Stimulated activated CD8-positive, alpha-beta memory T cell treated with anti-CD3 and anti-CD28 coated beads, Interleukin-4, amount 100 ng/mL, for 24 hours (primary cell): ENCODE data around the gene DAZ2.
"Not testable (repeated sequence)": the region's sequence is repeated elsewhere in the genome, so short reads cannot be mapped to it uniquely, and the experiment has no call there.

Experiments used
- DNase-seq: peaks from one replicate; pipeline ENCODE4 v3.0.0-alpha.2; 2020; ENCODE audit warnings: low read depth

The DAZ2 gene, protein sequence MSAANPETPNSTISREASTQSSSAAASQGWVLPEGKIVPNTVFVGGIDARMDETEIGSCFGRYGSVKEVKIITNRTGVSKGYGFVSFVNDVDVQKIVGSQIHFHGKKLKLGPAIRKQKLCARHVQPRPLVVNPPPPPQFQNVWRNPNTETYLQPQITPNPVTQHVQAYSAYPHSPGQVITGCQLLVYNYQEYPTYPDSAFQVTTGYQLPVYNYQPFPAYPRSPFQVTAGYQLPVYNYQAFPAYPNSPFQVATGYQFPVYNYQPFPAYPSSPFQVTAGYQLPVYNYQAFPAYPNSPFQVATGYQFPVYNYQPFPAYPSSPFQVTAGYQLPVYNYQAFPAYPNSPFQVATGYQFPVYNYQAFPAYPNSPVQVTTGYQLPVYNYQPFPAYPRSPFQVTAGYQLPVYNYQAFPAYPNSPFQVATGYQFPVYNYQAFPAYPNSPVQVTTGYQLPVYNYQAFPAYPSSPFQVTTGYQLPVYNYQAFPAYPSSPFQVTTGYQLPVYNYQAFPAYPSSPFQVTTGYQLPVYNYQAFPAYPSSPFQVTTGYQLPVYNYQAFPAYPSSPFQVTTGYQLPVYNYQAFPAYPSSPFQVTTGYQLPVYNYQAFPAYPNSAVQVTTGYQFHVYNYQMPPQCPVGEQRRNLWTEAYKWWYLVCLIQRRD

DNA sequence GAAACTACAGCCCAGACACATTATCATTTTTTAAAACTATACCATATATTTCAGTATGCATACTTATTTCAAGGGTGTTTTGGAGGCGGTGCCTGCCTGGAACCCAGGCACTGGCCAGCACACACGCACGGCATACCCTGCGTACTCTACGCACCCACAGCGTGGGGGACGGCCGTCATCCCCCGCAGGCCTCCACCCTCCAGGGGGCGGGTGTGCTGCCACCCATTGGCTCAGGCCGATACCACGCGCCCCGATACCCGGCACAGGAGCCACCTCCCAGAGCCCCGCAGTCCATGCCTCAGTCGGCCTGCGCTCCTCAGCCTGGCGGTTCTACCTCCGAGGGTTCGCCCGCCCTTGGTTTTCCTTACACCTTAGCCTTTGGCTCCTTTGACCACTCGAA is at the start of gene DAZ2:
DAZ2 (plus strand) TSS at position 301 of the 400 bp plus-strand sequence. CDS start 208 bp downstream, outside the sequence.
- DNase-seq: not testable (repeated sequence)

DNA sequence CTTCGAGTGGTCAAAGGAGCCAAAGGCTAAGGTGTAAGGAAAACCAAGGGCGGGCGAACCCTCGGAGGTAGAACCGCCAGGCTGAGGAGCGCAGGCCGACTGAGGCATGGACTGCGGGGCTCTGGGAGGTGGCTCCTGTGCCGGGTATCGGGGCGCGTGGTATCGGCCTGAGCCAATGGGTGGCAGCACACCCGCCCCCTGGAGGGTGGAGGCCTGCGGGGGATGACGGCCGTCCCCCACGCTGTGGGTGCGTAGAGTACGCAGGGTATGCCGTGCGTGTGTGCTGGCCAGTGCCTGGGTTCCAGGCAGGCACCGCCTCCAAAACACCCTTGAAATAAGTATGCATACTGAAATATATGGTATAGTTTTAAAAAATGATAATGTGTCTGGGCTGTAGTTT is 20.4 kb upstream of the DAZ2 start, which contains the start of gene DAZ1:
DAZ1 (minus strand) TSS at position 101 of the 400 bp plus-strand sequence. CDS start 208 bp downstream, outside the sequence.
- not testable (repeated sequence) for DNase-seq

DNA sequence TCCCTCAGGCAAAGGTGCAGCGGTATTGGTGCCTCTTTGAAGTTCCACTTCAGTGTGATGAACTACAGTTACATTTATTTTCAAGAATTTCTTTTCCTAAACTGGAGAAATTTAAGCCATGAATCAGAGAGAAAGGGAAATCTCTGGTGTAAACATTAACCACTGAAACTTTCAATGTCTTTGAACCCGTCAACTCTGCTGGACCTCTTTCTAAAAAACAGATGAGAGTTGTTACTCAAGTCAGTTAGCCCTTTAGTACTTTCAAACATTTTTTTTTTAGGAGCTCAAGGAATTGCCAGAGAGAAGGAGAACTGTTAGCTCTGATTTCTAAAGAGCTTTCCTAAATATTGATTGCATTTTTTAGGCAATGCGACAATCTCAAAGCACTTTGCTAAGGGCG is 11.9 kb upstream of the DAZ2 start:
- not testable (repeated sequence) for DNase-seq

DNA sequence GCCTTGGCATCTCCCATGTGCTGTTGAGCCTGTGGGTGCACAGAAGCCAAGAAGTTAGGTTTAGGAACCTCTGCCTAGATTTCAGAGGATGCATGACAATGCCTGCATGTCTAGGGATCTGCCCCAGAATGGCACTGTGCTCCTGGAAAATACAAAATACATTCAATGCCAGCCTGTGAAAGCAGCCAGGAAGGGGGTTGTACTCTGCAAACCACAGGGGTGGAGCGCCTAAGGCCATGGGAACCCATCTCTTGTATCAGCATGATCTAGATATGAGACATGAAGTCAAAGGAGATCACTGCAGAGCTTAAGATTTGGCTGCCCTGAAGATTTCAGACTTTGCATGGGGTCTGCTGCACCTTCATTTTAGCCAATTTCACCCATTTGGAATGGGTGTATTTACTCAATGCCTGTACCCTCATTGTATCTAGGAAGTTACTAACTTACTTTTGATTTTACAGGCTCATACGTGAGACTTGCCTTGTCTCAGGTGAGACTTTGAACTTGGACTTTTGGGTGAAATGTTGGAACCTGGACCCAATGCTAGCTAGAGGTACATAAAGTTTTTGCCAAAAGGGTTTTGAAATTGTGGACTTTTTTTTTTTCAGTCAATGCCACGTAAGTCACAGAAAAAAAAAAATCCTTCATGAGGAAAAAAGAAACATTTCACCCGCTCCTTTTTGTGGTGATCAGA is 9.4 kb upstream of the DAZ2 start:
- not testable (repeated sequence) for DNase-seq

DNA sequence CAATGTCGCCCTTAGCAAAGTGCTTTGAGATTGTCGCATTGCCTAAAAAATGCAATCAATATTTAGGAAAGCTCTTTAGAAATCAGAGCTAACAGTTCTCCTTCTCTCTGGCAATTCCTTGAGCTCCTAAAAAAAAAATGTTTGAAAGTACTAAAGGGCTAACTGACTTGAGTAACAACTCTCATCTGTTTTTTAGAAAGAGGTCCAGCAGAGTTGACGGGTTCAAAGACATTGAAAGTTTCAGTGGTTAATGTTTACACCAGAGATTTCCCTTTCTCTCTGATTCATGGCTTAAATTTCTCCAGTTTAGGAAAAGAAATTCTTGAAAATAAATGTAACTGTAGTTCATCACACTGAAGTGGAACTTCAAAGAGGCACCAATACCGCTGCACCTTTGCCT is 8.7 kb upstream of the DAZ2 start:
- DNase-seq: not testable (repeated sequence)
